T-helper 9 cell (primary cell): ENCODE measurements around the gene CDC73.
A peak's percentile ranks its signal among the peaks of the same experiment; 100 is the strongest.

Experiments used
- DNase-seq: peaks from one replicate; pipeline ENCODE4 v3.0.0-alpha.2; 2020
- total RNA-seq, 2 donors: gene quantifications; one replicate each; lab custom pipeline; 2026; lab: John Stamatoyannopoulos, UW

The CDC73 gene
- 86.4 to 88.8 reads per million in 2 donors for total RNA-seq

DNA sequence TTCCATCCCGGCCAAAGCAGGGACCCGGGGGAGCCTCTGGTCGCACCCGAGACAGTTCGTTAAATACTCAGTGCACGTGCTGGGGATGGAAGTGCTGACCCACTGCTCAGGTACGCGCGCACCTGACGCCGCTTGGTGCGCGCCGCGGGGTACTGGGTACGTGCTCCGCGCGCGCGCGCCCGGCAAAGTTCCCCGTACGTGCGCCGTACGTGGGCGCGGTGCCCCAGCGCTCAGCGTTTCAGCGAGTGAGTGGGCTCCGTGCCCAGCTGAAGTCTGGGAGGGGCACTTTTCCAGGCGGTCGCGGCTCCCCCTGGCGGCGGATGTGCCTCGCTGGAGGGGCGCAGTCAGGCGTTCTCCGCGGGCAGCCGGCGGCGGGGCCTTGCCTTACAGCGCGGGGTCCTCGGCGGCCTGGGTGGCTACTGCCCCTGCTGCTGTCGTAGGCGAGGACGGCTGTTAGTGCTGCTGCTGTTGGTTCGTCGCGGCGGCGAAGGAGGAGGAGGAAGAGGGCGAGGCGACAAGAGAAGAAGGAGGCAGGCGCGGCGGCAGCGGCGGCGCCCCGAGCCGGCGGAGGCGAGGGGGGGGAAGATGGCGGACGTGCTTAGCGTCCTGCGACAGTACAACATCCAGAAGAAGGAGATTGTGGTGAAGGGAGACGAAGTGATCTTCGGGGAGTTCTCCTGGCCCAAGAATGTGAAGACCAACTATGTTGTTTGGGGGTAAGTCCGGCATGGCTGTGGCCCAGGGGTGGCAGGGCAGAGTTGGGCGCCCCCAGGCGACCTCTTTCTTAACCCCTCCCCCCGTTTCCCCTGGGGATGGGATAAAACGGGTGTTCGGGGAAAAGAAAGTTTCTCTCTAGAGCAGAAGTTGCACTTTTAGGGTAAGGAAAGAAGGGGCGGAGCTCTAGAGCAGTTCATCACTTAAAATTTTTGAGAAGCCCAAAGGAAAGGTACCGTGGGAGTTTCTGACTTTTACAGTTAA lies at the start of gene CDC73:
TSS of gene CDC73 (plus strand) at position 416 of the 978 bp plus-strand sequence. CDS start at position 586, 170 bp downstream.
- peak; percentile 99 for DNase-seq

GRCh38 chr1:193077991-193078390 lies 43.8 kb upstream of the CDC73 start:
- DNase-seq, result no peak

DNA sequence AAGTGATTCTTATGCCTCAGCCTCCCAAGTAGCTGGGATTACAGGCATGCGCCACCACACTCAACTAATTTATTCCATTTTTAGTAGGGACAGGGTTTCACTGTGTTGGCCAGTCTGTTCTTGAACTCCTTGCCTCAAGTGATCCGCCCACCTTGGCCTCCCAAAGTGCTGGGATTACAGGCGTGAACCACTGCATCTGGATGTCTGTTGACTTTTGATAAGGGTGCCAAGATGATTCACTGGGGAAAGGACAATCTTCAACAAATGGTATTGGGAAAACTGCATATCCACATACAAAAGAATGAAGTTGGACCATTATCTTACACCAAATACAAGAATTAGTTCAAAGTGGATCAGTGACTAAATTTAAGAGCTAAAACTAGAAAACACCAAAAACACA lies 42.6 kb upstream of the CDC73 start:
- no peak for DNase-seq

DNA sequence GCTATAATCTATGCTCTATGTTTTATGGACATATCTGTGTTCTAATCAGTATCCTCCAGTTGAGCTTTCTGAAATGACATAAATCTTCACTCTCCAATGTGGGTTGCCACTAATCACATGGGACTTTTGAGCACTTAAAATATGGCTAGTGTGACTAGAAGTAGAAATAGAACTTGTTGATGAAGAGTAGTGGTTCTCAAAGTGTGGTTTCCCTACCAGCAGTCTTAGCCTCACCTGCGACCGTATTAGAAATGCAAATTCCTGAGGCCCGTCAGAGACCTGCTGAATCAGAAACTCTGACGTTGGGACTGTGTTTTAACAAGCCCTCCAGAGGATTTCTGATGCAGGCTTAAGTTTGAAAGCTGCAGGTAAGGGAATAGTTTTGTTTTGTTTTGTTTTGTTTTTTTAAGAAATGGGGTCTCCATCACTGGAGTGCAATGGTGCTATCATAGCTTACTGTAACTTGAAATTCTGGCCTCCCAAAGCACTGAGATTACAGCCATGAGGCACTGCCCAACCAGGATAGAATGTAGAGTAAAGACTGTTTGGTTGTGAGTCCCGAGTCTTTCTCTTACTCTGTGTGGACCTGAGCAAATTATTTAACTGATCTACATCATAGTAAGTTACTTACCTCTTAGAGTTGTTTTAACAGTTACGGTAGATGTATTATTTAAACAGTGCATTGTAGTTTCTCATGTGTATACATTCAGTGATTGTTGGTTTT lies 38.3 kb upstream of the CDC73 start:
- DNase-seq, result no peak

DNA sequence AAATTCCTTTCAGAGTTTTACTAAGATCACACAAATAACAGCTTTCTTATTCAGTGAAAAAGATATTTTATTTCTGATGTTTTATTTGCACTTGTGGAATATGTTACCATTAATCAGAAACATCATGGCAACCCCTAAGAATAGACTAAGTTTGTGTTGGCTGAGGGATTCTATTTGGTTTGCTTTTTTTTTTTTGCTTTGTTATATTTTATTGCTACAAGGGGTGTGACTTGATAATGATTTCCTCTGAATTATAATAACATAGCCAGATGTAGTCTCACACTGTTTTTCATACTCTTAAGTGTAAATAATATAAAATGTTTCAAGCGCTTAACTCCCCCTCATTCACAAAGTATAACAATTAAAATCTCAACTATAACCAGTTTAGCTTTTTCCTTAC lies 36.6 kb upstream of the CDC73 start:
- no peak for DNase-seq

GRCh38 chr1:193086342-193086741 lies 35.5 kb upstream of the CDC73 start:
- no peak for DNase-seq

GRCh38 chr1:193087893-193088292 lies 33.9 kb upstream of the CDC73 start:
- DNase-seq, result no peak

DNA sequence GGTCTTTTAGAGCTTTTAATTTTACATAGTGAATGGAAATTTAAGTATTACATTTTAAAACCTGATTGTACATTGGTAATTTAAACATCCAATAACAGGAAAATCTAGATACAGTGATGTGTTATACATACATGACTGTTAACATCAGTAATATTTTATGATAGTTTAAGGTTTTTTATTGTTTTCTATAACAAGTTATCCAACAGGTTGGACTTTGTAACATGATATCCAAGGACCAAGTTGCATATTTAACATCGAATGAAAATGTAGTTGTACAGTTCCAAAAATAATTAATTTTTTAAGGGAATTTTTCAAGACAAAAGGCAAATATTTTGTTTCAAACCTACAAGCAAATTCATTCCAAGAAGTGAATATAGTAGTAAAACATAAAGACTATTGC lies 31.0 kb upstream of the CDC73 start:
- no peak for DNase-seq

- DNase-seq, result no peak
These were observed 27.7 kb upstream of the CDC73 start for GRCh38 chr1:193094112-193094511.

DNA sequence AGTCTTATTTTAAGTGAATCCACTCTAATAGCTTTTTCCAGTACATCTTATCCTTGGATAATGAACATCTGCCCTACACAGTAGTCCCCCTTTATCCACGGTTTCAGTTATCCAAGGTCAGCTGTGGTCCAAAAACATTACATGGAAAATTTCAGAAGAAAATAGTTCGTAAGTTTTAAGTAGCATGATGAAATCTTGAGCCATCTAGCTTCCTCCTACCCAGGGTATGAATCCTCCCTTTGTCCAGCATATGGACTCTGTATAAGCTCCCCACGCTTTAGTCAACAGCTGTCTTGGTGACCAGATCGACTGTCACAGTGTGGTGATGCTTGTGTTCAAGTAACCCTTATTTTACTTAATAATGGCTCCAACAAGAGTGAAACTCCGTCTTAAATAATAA lies 19.2 kb upstream of the CDC73 start:
- DNase-seq, result no peak

DNA sequence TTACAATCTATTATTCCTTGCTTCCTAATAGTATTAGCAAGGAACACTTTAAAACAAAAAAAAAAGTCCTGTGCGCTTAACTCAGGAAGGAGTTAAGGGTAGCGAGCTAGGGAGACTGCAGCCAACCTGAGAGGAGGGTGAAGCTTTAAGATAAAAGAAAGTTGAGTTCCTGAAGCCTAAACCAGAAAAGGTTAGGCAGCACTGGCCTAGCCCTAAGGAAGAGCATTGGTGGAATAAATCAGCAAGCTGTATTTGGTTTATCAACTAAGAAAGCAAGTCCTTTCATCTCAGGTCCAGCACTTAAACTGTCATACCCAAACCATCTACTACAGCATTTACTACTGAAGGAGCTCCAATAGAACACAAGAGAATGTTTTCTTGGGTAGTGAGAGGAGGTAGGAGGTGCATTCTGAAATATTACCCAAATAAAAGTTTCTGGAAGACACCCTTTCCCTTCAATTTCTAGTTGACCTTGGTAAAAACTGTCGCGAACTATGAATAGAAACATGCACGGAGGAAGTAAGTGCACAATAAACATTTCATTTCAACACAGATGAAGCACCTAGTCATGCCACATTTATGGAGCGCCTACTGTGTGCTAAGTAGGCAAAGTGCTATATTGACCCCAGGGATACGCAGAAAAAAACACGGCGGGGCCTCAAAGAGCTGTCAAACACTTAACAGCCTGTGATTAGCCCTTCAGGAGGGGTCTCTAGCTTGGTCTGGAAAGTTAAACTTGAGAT lies 17.9 kb upstream of the CDC73 start:
- DNase-seq, result no peak

DNA sequence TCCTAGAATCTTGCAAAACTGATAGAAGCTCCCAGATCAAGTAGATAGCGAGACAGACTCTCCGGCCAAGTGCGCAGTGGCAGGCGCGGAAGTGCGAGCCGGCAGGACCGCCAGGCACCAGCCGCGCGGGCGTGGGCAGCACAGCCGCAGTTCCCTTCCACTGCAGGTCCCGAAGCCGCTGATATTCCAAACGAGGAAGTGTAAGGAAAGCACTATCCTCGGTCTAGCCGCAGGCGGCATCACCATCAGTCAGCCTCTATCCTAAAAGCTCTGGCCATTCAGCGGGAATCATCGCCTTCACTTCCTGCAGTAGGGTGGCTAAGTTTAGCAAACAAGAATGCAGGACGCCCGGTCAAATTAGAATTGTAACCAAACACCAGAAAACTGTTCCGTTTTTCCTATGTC lies 17.3 kb upstream of the CDC73 start:
- DNase-seq, result no peak

DNA sequence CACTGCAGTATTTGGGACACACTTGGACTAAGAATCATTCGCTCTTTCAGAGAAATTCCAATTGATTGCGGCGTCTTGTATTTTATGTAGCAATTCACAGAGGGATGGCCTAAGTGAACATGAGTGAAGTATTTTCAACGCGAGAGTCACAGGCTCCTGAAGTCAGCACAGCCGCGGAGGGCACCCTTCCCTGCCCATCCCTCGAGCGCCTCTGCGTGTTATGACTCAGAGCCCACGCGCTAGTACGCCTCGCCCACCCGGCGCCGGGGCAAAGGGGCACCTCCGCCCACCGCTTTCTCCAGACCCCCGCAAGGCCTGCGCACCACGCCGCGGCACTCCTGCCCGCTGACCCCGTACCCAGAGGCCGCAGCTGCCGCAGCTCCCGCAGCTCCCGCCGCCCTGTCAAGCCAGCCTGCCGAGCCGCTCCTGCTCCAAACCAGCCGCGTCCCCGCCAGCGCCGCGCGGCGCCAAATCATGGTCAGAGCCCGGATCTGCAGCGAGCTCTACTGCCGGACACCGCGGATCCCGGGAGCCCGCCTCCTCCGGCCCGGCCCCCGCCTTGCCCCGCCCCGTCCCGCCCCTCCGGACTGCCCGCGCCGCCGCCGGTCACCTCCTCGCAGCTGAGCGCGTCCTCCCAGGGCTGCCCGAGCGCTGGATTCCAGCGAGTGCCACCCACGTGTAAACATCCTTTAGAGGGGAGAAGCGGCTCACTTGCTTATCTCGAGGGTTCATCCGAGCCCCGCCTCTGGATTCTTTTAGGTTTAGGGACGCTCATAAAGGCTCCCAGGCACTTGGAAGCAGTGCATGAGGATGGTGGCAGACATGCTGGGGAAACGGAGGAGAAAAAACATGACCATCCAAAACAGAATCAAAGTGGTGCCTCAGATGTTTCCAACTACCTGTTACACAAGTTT lies 16.7 kb upstream of the CDC73 start, which contains the start of gene GLRX2:
TSS of gene GLRX2 (minus strand) at position 508 of the 914 bp plus-strand sequence. CDS start at position 476, 32 bp downstream.
- peak; percentile 50 for DNase-seq

GRCh38 chr1:193105821-193106177 lies 16.0 kb upstream of the CDC73 start:
- no peak for DNase-seq

- DNase-seq, result no peak
These were observed 13.4 kb upstream of the CDC73 start for GRCh38 chr1:193108471-193108870.

DNA sequence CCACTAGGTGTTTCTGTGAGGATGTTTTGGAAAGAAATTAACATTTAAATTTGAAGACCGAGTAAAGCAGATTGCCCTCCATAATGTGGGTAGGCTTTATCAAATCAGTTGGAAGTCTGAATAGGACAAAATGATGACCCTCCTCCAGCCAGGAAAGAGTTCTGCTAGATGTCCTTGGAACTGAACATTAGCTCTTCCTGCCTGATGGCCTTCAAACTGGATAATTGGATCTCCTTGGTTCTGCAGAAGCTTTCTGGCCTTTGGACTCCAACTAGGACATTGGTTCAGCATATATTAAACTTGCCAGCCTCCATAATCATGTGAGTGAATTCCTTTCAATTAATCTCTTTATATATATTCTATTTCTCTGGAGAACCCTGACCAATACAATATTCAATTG lies 12.2 kb upstream of the CDC73 start:
- DNase-seq, result no peak

- no peak for DNase-seq
These were observed 11.6 kb upstream of the CDC73 start for GRCh38 chr1:193110246-193110645.

DNA sequence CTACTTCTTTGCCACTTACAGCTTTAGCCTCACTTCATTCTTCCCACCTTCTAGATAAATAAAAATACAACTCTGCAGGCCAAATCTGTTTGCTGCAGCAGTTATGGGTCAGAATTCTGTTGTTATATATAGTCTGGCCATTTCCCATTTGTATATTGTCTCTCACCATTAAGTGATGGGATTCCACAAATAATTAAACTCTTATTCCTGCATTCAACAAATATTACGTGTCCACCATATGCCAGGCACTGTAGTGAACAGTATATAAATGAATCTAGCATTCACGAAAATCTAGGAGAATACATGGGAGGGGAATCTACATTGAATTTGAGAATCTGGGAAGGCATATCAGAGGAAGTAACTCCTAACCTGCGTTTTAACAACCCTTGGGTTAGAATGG lies 11.0 kb upstream of the CDC73 start:
- DNase-seq, result no peak

DNA sequence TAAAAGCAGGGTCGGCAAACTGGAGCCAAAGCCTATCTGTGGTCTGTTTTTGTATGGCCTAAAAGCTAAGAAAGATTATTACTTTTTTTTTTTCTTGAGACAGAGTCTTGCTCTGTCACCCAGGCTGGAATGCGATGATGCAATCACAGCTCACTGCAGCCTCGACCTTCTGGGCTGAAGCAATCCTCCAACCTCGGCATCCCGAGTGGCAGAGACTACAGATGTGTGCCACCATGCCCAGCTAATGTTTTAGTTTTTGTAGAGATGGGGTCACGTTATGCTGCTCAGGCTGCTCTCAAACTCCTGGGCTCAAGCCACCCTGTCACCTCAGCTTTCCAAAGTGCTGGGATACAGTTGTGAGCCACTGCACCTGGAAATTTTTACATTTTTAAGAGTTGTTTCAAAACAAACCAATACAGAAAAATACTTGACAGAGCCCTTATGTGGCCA lies 10.2 kb upstream of the CDC73 start:
- DNase-seq, result no peak

- no peak for DNase-seq
These were observed 8.4 kb upstream of the CDC73 start for GRCh38 chr1:193113258-193113991.

DNA sequence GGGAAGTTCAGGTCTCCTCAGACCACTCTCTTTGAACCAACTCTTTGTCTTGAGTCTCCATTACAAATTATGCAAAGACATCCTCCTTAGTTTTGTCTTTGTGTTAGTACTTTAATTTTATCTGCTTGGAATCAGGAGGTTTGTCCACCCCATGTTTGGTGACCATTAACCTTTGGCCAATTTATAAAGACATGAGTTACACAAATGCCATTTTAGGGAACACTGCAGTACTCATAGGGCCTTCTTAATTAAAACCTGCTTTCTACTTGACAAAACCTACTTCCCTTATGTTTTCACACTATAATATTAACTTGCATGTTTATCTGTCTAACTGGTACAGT lies 7.9 kb upstream of the CDC73 start:
- no peak for DNase-seq
